ENCODE data around the gene PTCD3.

PTCD3 gene

DNA sequence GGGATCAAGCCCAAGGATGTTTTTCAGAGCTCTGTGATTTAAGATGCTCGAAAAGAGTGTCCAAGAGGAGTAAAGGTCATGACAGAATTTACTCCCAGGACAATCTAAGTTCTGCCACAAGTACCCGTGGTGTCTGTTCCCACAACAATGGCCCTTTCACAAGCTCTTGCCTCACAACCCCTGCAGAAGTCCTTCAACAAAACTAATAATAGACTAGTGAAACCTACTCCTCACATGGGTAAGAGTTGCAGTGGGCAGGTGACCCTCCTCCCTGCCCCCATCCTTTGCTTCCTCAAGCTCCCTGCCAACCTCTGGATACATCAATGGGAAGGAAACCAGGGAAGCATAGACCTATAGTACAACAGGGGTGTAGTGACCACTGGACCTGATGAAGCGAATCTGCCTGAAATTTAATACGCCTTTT lies 34.9 kb downstream of the PTCD3 start:
- H3K9ac ChIP-seq (ENCODE audit: low read length) = no peak overlapping the region
- no peaks in the 10 kb centered on the region for H4K20me1 ChIP-seq (ENCODE audit: low read depth, low read length)
- H3K79me2 ChIP-seq (ENCODE audit: insufficient read depth, low read length) = no peaks in the 10 kb centered on the region
- H3K9me2 ChIP-seq (replicated peaks; ENCODE audit: insufficient read depth, low read length) = no peaks in the 10 kb centered on the region
- no peak overlapping the region for H3K4me3 ChIP-seq (ENCODE audit: insufficient read depth, low read length, poor library complexity, severe bottlenecking)
- TF ChIP-seq, protein P1, sequence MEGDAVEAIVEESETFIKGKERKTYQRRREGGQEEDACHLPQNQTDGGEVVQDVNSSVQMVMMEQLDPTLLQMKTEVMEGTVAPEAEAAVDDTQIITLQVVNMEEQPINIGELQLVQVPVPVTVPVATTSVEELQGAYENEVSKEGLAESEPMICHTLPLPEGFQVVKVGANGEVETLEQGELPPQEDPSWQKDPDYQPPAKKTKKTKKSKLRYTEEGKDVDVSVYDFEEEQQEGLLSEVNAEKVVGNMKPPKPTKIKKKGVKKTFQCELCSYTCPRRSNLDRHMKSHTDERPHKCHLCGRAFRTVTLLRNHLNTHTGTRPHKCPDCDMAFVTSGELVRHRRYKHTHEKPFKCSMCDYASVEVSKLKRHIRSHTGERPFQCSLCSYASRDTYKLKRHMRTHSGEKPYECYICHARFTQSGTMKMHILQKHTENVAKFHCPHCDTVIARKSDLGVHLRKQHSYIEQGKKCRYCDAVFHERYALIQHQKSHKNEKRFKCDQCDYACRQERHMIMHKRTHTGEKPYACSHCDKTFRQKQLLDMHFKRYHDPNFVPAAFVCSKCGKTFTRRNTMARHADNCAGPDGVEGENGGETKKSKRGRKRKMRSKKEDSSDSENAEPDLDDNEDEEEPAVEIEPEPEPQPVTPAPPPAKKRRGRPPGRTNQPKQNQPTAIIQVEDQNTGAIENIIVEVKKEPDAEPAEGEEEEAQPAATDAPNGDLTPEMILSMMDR (IDR thresholded peaks at IDR 0.05; ENCODE audit: insufficient read depth, low read length, poor library complexity, severe bottlenecking) = no peak
- TF ChIP-seq EZH2phosphoT487 (conservative IDR thresholded peaks at IDR 0.05; ENCODE audit: low read length) = no peak
- no peak overlapping the region for H2AFZ ChIP-seq (ENCODE audit: low read depth, low read length, severe bottlenecking)
- no peak overlapping the region for H3K4me2 ChIP-seq (ENCODE audit: low read depth, low read length, poor library complexity, severe bottlenecking)
- H3K9me3 ChIP-seq (ENCODE audit: insufficient read depth, low read length) = no peaks in the 10 kb centered on the region
- H3K27me3 ChIP-seq (ENCODE audit: low read length) = no peaks in the 10 kb centered on the region
- no peak overlapping the region for H3K27ac ChIP-seq (ENCODE audit: low read depth, low read length)
- peaks cover 33% of the 10 kb centered on the region for H3F3A ChIP-seq (ENCODE audit: insufficient read depth)
- peaks cover 21% of the 10 kb centered on the region for H3K36me3 ChIP-seq (ENCODE audit: low read length)

- Histone ChIP-seq H3K9me3 (ENCODE audit: insufficient read depth, low read length) (no peaks in the 10 kb centered on the region), H2AFZ (ENCODE audit: low read depth, low read length, severe bottlenecking) (no peak overlapping the region), H3K79me2 (ENCODE audit: insufficient read depth, low read length) (no peaks in the 10 kb centered on the region), H3K27me3 (ENCODE audit: low read length) (no peaks in the 10 kb centered on the region), H3K4me3 (ENCODE audit: insufficient read depth, low read length, poor library complexity, severe bottlenecking) (no peak overlapping the region), H3K36me3 (ENCODE audit: low read length) (peaks cover 19% of the 10 kb centered on the region), H3K9ac (ENCODE audit: low read length) (no peak overlapping the region), H3K4me2 (ENCODE audit: low read depth, low read length, poor library complexity, severe bottlenecking) (no peak overlapping the region), H3K9me2 (replicated peaks; ENCODE audit: insufficient read depth, low read length) (no peaks in the 10 kb centered on the region), H3F3A (ENCODE audit: insufficient read depth) (peaks cover 34% of the 10 kb centered on the region), H3K27ac (ENCODE audit: low read depth, low read length) (no peak overlapping the region), H4K20me1 (ENCODE audit: low read depth, low read length) (0 out of 2 replicates have a peak, but pooled peaks cover 2% of the 10 kb centered on the region)
- TF ChIP-seq, protein P1 (IDR thresholded peaks at IDR 0.05; ENCODE audit: insufficient read depth, low read length, poor library complexity, severe bottlenecking) = no peak
- TF ChIP-seq EZH2phosphoT487 (conservative IDR thresholded peaks at IDR 0.05; ENCODE audit: low read length) = no peak
Observed at GRCh38 chr2:86142436-86143257, 36.6 kb downstream of the PTCD3 start.

GRCh38 chr2:86143307-86143706 lies 37.3 kb downstream of the PTCD3 start:
- no peaks in the 10 kb centered on the region for H3K9me3 ChIP-seq (ENCODE audit: insufficient read depth, low read length)
- H3K4me3 ChIP-seq (ENCODE audit: insufficient read depth, low read length, poor library complexity, severe bottlenecking) = no peak overlapping the region
- no peak overlapping the region for H3K9ac ChIP-seq (ENCODE audit: low read length)
- H3K36me3 ChIP-seq (ENCODE audit: low read length) = peaks cover 23% of the 10 kb centered on the region
- 0 out of 2 replicates have a peak, but pooled peaks cover 6% of the 10 kb centered on the region for H4K20me1 ChIP-seq (ENCODE audit: low read depth, low read length)
- no peak overlapping the region for H3K27ac ChIP-seq (ENCODE audit: low read depth, low read length)
- H3K4me2 ChIP-seq (ENCODE audit: low read depth, low read length, poor library complexity, severe bottlenecking) = no peak overlapping the region
- TF ChIP-seq EZH2phosphoT487 (conservative IDR thresholded peaks at IDR 0.05; ENCODE audit: low read length) = no peak
- TF ChIP-seq, protein P1 (IDR thresholded peaks at IDR 0.05; ENCODE audit: insufficient read depth, low read length, poor library complexity, severe bottlenecking) = no peak
- H3K9me2 ChIP-seq (replicated peaks; ENCODE audit: insufficient read depth, low read length) = no peaks in the 10 kb centered on the region
- H3K79me2 ChIP-seq (ENCODE audit: insufficient read depth, low read length) = no peaks in the 10 kb centered on the region
- H3K27me3 ChIP-seq (ENCODE audit: low read length) = no peaks in the 10 kb centered on the region
- no peak overlapping the region for H2AFZ ChIP-seq (ENCODE audit: low read depth, low read length, severe bottlenecking)
- peaks cover 32% of the 10 kb centered on the region for H3F3A ChIP-seq (ENCODE audit: insufficient read depth)

Data from SU-DHL-6 (cell line).